ENCODE results near the gene IL10RB.
"Not testable (repeated sequence)": the region's sequence is repeated elsewhere in the genome, so short reads cannot be mapped to it uniquely, and the experiment has no call there.

The IL10RB gene

DNA sequence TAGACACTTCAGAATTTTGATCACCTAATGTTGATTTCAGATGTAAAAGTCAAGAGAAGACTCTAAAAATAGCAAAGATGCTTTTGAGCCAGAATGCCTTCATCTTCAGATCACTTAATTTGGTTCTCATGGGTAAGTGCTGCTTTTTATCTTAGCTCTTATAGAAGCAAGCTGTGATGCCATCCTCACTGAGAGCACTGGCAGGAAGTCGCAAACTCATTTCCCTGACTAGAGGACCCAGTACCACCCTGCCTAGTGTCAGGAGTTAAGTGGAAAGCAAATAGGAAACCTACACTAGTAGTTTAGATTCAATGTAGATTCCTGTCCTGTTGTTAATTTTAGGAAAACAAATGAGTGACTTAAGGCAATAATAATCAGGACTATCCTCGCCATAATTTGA is 24.3 kb upstream of the IL10RB start:
- DNase-seq (ENCODE audit: low read depth): no peak

GRCh38 chr21:33242846-33243245 is 23.3 kb upstream of the IL10RB start:
- DNase-seq (ENCODE audit: low read depth): not testable (repeated sequence)

GRCh38 chr21:33244082-33244778 is 21.9 kb upstream of the IL10RB start:
- DNase-seq (ENCODE audit: low read depth): no peak

DNA sequence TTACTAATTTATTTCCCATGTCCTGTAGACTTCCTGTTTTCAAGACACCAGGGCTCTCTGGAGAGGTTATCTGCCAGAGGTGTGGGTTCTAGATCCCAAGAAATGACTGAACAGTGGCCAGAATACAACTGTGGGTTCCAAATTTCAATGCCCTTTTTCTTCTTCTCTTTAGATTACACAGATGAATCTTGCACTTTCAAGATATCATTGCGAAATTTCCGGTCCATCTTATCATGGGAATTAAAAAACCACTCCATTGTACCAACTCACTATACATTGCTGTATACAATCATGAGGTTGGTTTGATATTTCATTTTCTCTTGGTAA is 21.4 kb upstream of the IL10RB start:
- DNase-seq (ENCODE audit: low read depth): no peak

DNA sequence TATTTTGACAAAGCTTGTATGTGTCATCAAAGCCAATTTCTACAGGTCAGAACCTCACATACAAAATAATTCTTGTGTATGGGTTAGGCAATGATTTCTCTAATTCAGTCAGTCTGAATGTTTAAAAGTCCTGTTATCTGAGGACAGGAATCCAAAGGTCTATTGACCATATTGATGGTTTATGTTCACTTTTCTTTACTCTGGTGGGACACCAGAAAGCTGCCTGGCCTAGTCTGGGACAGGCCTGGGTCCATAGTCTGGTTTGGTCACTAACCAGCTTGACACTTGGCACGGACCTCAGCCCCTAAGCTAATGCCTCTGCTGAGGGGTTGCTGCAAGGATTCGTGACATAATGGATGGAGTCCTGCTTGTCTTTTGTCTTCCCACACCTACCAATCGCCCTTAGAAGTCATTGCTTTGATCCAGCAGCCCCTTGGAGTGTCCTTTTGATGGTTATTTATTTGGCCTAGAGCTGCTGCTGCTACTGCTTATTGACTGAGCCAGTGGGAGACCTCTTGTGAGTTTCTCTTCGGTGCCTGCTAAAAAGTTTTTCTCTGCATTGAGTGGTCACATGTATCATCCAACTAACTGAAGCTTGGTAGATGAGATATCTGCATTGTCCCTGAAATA is 20.8 kb upstream of the IL10RB start:
- no peak for DNase-seq (ENCODE audit: low read depth)

GRCh38 chr21:33246506-33246905 is 19.7 kb upstream of the IL10RB start:
- DNase-seq (ENCODE audit: low read depth): no peak

DNA sequence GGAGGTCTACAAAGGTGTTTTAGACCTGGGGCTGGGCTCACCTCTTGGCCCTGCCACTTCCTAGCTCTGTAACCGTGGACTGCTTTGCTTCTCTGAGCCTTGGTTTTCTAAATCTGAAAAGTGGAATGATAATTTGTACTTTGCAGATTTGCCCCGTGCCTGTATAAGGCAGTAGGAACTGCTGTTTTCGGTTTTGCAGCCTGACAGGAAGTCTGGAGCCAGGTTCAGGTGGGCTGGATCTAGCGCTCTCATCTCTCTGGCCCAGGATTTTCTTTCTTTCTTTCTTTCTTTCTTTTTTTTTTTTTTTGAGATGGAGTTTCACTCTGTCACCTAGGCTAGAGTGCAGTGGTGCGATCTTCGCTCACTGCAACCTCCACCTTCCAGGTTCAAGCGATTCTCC is 19.2 kb upstream of the IL10RB start:
- DNase-seq (ENCODE audit: low read depth): no peak

DNA sequence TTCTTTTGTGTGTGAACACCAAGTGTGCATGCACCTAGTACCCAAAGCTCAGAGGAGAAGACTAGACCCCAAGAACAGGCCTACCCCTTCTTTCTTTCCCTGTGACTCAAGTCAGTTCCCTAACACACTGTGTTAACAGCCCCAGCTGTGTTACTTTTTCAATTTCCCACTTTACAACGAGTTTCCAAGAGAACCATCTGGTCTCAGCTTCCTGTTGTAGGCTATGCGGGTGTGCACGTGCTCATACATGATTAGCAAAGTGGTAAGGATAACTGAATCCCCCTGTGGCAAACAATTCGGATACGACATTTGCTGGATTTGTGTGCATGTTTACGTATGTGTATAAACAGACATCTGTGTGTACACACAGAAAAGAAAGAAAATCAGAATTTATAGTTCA is 18.6 kb upstream of the IL10RB start:
- DNase-seq (ENCODE audit: low read depth): no peak

DNA sequence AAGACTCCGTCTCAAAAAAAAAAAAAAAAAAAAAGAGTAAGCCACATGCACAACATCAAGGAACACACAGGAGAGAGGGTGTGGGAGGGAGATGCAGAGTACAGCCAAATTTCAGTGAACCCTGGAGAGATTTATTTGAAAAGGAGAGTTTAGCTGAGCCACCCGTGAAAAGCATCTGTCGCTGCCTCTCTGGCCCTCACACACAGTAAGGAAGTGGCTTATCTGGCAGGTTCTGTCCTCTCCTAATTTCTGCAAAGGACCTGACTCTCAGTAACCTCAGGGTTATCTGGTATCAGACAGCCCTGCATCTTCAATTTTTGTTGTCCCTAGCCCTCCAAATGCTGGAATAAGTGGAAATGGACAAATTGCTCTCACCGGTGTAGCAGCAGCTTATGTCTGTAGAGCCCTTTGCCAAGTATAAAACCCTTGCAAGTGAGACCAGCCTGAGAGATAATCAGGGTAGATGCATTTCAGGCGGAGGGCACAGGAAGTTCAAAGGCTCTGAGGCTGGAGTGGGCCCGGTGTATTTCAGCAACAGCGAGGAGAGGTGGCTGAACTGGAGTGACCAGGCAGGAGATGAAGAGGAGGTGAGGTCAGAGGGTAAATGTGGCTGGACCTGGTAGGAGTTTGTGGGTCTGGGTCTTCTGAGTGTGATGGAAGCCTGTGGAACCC is 16.7 kb upstream of the IL10RB start:
- DNase-seq (ENCODE audit: low read depth): no peak

DNA sequence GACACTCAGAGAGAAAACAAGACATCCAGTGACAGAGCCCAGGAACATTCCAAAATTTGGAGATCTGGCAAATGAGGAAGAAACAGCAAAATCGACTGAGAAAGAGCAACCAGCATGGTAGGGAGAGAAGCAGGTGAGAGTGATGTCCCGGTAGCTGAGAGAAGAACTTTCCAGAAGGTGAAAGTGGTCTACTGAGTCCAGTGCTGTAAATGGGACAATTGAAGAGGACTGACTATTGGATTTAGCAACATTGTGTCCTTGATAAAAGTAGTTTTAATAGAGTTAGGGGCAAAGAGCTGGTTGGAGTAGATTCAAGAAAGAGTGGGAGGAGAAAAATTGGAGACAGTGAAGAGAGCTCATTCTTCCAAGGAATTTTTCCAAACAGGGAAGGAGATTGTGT is 15.0 kb upstream of the IL10RB start:
- DNase-seq (ENCODE audit: low read depth): no peak

- not testable (repeated sequence) for DNase-seq (ENCODE audit: low read depth)
These were observed 12.8 kb upstream of the IL10RB start for GRCh38 chr21:33253382-33253781.

DNA sequence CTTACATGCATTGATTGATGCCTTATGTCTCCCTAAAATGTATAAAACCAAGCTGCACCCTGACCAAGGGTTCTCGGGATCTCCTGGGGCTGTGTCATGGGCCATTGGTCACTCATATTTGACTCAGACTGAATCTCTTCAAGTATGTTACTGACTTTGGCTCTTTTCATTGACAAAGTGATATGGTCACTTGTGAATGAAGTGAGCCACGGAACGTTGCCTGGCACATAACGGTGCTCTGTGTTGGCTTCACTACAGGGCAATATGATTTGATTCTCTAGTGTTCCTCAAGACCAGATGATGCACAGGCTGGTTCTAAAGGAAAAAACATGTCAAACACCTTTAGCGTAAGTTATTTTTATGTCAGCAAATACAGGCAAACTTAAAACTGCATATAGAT is 11.4 kb upstream of the IL10RB start:
- DNase-seq (ENCODE audit: low read depth): no peak

GRCh38 chr21:33255404-33255803 is 10.8 kb upstream of the IL10RB start:
- DNase-seq (ENCODE audit: low read depth): no peak

DNA sequence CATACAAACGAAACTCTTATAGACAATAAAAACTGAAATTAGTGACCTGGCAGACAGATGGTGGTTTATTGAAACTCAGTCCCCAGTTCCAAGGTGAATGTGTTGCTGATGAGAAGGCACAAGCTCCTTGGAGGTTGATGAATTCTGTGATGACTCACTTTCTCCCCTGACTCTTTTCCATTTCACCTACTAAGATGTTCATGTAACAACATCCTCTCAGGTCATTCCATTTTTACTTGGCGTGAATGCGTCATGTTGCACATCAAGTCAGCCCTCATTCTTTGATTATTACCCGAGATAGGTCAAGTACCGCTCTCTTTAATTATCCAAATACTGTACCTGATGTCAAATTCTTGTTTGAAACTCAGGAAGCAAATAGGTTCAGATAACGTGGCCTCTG is 10.1 kb upstream of the IL10RB start:
- no peak for DNase-seq (ENCODE audit: low read depth)

GRCh38 chr21:33257094-33257803 is 8.9 kb upstream of the IL10RB start:
- no peak for DNase-seq (ENCODE audit: low read depth)

GRCh38 chr21:33258475-33258874 is 7.7 kb upstream of the IL10RB start:
- DNase-seq (ENCODE audit: low read depth): no peak

DNA sequence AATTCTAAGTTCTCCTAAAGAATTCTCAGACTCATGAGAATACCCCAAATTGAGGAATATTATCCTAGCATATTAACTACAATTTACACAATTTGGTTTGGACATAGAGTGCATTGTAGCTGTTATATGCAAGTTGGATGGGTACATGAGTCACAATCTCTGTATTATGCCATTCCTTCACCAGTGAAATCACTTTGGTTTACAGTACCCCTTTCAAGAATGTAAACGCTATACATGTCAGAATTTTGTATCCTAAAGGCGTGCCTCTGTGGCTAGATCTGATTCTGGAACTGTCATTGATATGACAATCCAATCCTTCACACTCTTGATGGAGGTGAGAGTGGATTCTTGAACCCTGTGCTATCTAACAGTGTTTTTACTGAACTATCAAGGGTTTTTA is 6.7 kb upstream of the IL10RB start:
- DNase-seq (ENCODE audit: low read depth): no peak

DNA sequence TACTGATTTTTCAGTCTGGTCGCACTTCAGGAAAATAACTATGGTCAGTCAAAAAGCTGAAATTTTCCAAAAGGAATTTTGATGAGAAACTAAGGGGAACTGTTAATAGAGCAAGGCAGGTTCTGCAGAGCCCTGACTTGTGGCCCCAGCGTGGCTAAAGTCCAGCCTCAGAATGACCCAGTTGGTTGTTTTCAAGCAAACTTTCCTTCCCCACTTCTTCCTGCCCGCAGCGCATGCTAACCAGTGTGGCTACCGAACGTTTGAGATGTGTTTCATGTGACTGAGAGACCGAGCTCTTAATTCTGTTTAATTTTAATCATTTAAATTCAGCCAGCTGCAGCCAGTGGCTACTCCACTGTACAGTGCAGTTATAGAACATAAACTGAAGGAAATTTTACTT is 6.2 kb upstream of the IL10RB start:
- no peak for DNase-seq (ENCODE audit: low read depth)

DNA sequence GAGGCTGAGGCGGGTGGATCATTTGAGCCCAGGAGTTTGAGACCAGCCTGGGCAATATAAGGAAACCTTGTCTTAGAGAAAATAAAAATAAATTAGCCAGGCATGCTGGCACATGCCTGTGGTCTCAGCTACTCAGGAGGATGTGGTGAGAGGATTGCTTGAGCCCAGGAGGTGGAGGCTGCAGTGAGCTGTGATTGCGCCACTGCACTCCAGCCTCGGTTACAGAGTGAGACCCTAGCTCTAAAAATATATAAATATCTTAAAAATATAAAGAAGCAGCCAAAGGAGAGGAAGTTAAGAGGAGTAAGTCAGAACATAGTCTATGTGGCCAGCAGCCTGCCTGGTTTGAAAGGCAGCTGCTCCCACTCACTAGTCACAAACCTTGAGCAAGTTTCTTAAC is 4.5 kb upstream of the IL10RB start:
- DNase-seq (ENCODE audit: low read depth): no peak

GRCh38 chr21:33262921-33263320 is 3.2 kb upstream of the IL10RB start:
- no peak for DNase-seq (ENCODE audit: low read depth)

DNA sequence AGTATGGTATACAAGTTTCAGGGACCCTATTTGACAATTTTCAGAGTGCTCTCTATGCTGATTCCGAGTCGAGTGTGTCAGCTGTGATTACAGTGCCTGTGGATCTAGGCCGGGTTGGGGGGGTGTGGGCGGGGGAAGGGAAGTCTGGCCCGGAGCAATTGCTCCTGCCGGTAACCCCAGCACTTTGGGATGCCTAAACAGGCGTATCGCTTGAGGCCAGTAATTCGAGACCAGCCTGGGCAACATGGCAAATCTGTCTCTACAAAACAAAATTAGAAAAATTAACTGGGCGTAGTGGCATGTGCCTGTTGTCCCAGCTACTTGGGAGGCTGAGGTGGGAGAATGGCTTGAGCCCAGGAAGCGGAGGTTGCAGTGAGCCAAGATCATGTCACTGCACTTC is 1.6 kb upstream of the IL10RB start:
- DNase-seq (ENCODE audit: low read depth): no peak

DNA sequence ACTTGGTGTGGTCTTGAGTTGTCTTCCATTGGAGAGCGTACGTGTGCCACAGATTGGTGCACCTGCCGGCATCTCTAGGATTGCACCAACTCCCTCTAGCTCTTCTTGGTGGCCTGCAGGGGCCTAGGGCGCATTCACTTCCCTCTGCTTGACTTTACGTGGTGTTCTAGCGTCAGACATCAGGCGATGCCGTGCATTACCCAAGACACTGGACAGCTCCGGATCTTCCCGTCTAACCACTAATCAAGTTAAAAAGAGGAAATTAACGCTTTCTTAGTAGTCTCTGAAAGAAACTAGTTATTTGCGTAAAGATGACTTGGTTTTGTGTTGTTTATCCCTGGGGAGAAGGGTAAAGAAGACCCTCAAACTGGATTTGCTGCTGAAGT is 510 bp upstream of the IL10RB start:
- DNase-seq (ENCODE audit: low read depth): no peak

DNA sequence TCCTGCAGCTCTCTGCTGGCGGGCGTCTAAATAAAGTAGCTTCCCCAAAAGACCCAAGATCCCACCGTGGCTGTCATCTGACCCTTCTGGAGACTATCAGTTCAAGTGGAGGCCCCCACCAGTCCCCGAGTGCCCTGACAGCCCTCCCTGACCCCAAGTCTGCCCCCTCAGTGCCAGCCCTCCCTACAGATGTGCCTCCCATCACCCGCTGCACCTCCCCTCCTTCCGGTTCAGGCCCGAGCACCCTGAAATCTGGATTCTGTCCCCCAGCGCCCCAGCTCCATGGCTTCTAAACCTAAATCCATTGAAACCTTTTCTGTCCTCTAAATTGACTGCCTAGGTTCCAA is 595 bp downstream of the IL10RB start:
- no peak for DNase-seq (ENCODE audit: low read depth)
